PC-9 (cell line): ENCODE measurements around the gene BCAT1.

ENCODE experiments used
- CTCF ChIP-seq: fragments of 200-600 bp; sonication (generic); conservative IDR thresholded peaks from 2 replicates; pipeline ENCODE4 v1.6.1; 2017; ENCODE audit warnings: mixed run types, antibody characterized with exemption, mild to moderate bottlenecking, moderate library complexity
- EZH2 ChIP-seq: fragments of 200-600 bp; sonication (generic); IDR thresholded peaks from 2 replicates; pipeline ENCODE4 v1.8.0; 2017; ENCODE audit warnings: antibody characterized with exemption, low read depth

DNA sequence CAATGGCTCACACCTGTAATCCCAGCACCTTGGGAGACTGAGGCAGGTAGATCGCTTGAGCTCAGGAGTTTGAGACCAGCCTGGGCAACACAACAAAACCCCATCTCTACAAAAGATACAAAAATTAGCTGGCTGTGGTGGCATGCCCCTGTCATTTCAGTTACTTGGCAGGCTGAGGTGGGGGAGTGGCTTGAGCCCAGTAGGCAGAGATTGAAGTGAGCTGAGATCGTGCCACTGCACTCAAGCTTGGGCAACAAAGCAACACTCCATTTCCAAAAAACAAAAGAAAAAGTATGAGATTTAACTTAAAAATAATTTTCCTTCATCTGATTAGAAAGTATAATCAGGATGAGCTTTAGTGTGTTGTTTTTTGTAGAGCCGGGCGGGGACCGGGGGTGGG, 47.9 kb upstream of the BCAT1 start:
- TF ChIP-seq CTCF: no peak
- TF ChIP-seq EZH2: no peak
